HepG2 (cell line): ENCODE measurements around the gene NEU1. TPM values are rescaled to one million over a fixed set of nuclear protein-coding genes. Genes with fewer than 3 reads are reported as not detected.

Experiments used
- HOMEZ ChIP-seq: IDR thresholded peaks from 2 replicates; pipeline ENCODE4 v1.6.1; 2016; ENCODE audit warnings: low read depth
- IRX3 ChIP-seq: sonication (generic); formaldehyde crosslinking; IDR thresholded peaks from 2 replicates; pipeline ENCODE4 v1.8.1; 2023; ENCODE audit warnings: mild to moderate bottlenecking, low read depth, missing genetic modification reagents, borderline replicate concordance
- KDM2A ChIP-seq: sonication (generic); formaldehyde crosslinking; IDR thresholded peaks from 2 replicates; pipeline ENCODE4 v1.4.0; 2020; ENCODE audit warnings: low read depth, missing genetic modification reagents, borderline replicate concordance
- KLF12 ChIP-seq: sonication (generic); formaldehyde crosslinking; IDR thresholded peaks from 2 replicates; pipeline ENCODE4 v1.4.0; 2020; ENCODE audit warnings: missing genetic modification reagents, borderline replicate concordance
- KMT2B ChIP-seq: IDR thresholded peaks from 2 replicates; pipeline ENCODE4 v1.6.1; 2016; ENCODE audit warnings: missing genetic modification reagents, missing compliant biosample characterization
- NFIC ChIP-seq: IDR thresholded peaks from 2 replicates; pipeline ENCODE4 v1.6.1; 2012; ENCODE audit warnings: mild to moderate bottlenecking, low read length, inconsistent platforms
- NFRKB ChIP-seq: fragments of 450-650 bp; IDR thresholded peaks from 2 replicates; pipeline ENCODE4 v1.6.1; 2017
- NRL ChIP-seq: sonication (generic); formaldehyde crosslinking; IDR thresholded peaks from 2 replicates; pipeline ENCODE4 v1.5.0; 2020; ENCODE audit warnings: missing genetic modification reagents, mild to moderate bottlenecking, moderate library complexity, borderline replicate concordance
- SMARCC2 ChIP-seq: fragments of 450-650 bp; IDR thresholded peaks from 2 replicates; pipeline ENCODE4 v1.6.1; 2017; ENCODE audit warnings: antibody characterized with exemption, mild to moderate bottlenecking
- SOX6 ChIP-seq, 2 experiments: fragments of 450-650 bp in 1 of 2; sonication (generic) in 1 of 2; formaldehyde crosslinking in 1 of 2; IDR thresholded peaks; 2 replicates each; pipeline versions ENCODE4 v1.4.0 to v1.6.1; 2017 to 2020; ENCODE audit warnings: antibody characterized with exemption in 1 of 2, mild to moderate bottlenecking in 1 of 2, missing genetic modification reagents in 1 of 2
- TIGD3 ChIP-seq: sonication (generic); formaldehyde crosslinking; IDR thresholded peaks from 2 replicates; pipeline ENCODE4 v1.5.1; 2020; ENCODE audit warnings: mild to moderate bottlenecking, missing genetic modification reagents, borderline replicate concordance
- ZBTB25 ChIP-seq: IDR thresholded peaks from 2 replicates; pipeline ENCODE4 v1.6.1; 2018; ENCODE audit warnings: missing genetic modification reagents
- ZBTB7B ChIP-seq: sonication (generic); formaldehyde crosslinking; IDR thresholded peaks from 2 replicates; pipeline ENCODE4 v1.4.0; 2020; ENCODE audit warnings: missing genetic modification reagents
- ZFP36 ChIP-seq: fragments of 150-350 bp; IDR thresholded peaks from 2 replicates; pipeline ENCODE4 v1.6.1; 2018; ENCODE audit warnings: borderline replicate concordance, low read length, low read depth; ENCODE audit not compliant: partially characterized antibody
- ZFP91 ChIP-seq: sonication (generic); formaldehyde crosslinking; IDR thresholded peaks from 2 replicates; pipeline ENCODE4 v1.9.0; 2022; ENCODE audit warnings: missing genetic modification reagents, mild to moderate bottlenecking, borderline replicate concordance
- ZNF564 ChIP-seq: sonication (generic); formaldehyde crosslinking; IDR thresholded peaks from 2 replicates; pipeline ENCODE4 v1.8.1; 2023; ENCODE audit warnings: mild to moderate bottlenecking, missing genetic modification reagents
- ZNF580 ChIP-seq: IDR thresholded peaks from 2 replicates; pipeline ENCODE4 v1.6.1; 2016; ENCODE audit warnings: low read depth, borderline replicate concordance
- ZNF740 ChIP-seq: sonication (generic); formaldehyde crosslinking; IDR thresholded peaks from 2 replicates; pipeline ENCODE4 v1.4.0; 2020; ENCODE audit warnings: missing genetic modification reagents
- ZNF780A ChIP-seq: sonication (generic); formaldehyde crosslinking; IDR thresholded peaks from 2 replicates; pipeline ENCODE4 v1.8.0; 2022; ENCODE audit warnings: mild to moderate bottlenecking, missing genetic modification reagents, moderate library complexity
- ZNF792 ChIP-seq: IDR thresholded peaks from 2 replicates; pipeline ENCODE4 v1.6.1; 2016
- polyA plus RNA-seq, 8 experiments: library from polyadenylated mRNA; depleted of rRNA in 3 of 8; stranded (reverse) in 7 of 8; unstranded in 1 of 8; fragments of >200 nt; fragmentation: Illumina TruSeq in 4 of 8; extraction: Trizol in 4 of 8; gene quantifications; 2 replicates each; pipeline versions ENCODE4 v1.2.1 to v1.2.3, GENCODE V29; 2011 to 2016; ENCODE audit warnings: low read depth in 4 of 8, missing spikeins in 1 of 8, mixed read lengths in 1 of 8; ENCODE audit not compliant: insufficient read depth in 1 of 8
- total RNA-seq, 5 experiments: library from RNA; depleted of rRNA; stranded (reverse); fragments of >200 nt; fragmentation: Illumina TruSeq; extraction: Trizol; gene quantifications; 2 replicates each; pipeline ENCODE4 v1.2.3, GENCODE V29; 2016; ENCODE audit warnings: low read depth in 1 of 5
- TF ChIP-seq, protein P1 (sequence below): sonication (generic); formaldehyde crosslinking; IDR thresholded peaks from 2 replicates; pipeline ENCODE4 v1.4.0; 2020; ENCODE audit warnings: missing genetic modification reagents, low read depth, mild to moderate bottlenecking, borderline replicate concordance

The NEU1 gene
- total and polyA plus RNA-seq, 2 of the 13 experiments (the other 11 are each of a cell fraction or from before 2014, with no cell fraction given): 215 to 297 TPM

DNA sequence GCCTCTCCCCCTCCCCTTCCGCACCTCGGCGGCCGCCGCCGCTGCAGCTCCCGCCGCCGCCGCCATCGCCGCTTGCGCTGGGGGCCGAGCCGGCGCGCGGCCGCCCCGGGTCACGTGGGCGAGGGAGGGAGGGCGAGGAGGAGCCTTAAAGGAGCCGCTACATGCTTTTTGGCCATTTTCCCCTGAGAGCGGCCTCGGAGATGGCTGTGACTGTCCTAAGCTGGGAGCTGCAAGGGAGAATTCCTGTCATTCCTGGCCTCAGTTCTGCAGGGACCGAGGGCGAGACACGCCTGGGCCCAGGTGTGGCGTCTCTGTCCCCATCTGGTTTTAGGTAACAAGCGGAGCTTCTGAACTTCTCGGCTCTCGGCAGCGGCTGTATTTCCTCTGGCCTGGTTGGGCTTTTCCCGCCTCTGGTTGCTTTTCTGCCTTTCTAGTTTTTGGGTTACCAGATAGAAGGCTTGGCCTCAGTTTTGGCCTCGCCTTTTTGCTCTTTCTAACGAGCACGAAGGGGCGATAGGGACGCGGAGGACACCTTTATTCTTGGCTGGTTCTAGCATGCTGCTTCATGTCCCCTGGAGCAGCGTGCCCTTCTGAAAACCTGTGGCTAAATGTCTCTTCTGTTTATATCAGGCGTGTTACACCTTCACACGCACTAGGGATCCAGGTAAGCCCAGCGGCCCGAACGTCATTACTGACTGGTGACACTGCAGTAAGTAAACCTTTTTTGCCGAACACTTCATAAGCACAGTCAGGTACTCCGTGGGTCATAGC, 35.2 kb upstream of the NEU1 start, which contains the start of gene EHMT2 (continued):
- no peak for TF ChIP-seq SOX6 (IDR thresholded peaks at IDR 0.05)
- no peak for TF ChIP-seq SOX6 (CRISPR knock-in tag; IDR thresholded peaks at IDR 0.05)
- 0 out of 2 replicates have a peak, but pooled peaks have one; percentile 2 for TF ChIP-seq ZNF792 (CRISPR knock-in tag)
- TF ChIP-seq ZNF564: peak; percentile 59
- TF ChIP-seq KDM2A (CRISPR knock-in tag): peak; percentile 82
- TF ChIP-seq TIGD3: no peak
- 0 out of 2 replicates have a peak, but pooled peaks have one; percentile 31 for TF ChIP-seq NFIC
- TF ChIP-seq IRX3: 0 out of 2 replicates have a peak, but pooled peaks have one; percentile 2
- TF ChIP-seq KLF12: no peak
- no peak; the same call in 1 of the 2 replicates for TF ChIP-seq ZBTB7B (CRISPR knock-in tag)
- no peak; the same call in 1 of the 2 replicates for TF ChIP-seq NRL
- TF ChIP-seq KMT2B: peak; percentile 49; the same call in 1 of the 2 replicates
- TF ChIP-seq ZFP36: no peak
- TF ChIP-seq NFRKB: no peak
- TF ChIP-seq ZNF580 (CRISPR knock-in tag): peak; percentile 15; the same call in 1 of the 2 replicates
- peak; percentile 99 for TF ChIP-seq ZFP91 (CRISPR knock-in tag)
- TF ChIP-seq HOMEZ (CRISPR knock-in tag): peak; percentile 27; the same call in 1 of the 2 replicates
- no peak for TF ChIP-seq SMARCC2
- TF ChIP-seq ZNF740: 0 out of 2 replicates have a peak, but pooled peaks have one; percentile 9
- 0 out of 2 replicates have a peak, but pooled peaks have one; percentile 43 for TF ChIP-seq ZBTB25 (CRISPR knock-in tag)
- TF ChIP-seq, protein P1, sequence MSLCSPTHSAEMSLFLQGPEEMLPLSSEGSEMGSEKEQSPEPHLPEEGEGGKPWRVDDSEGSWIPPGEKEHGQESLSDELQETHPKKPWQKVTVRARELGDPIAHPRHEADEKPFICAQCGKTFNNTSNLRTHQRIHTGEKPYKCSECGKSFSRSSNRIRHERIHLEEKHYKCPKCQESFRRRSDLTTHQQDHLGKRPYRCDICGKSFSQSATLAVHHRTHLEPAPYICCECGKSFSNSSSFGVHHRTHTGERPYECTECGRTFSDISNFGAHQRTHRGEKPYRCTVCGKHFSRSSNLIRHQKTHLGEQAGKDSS (CRISPR knock-in tag): no peak; the same call in 1 of the 2 replicates
- TF ChIP-seq ZNF780A (CRISPR knock-in tag): no peak
